HG02981 (cell line): ENCODE results near the gene MACROD1.

Source experiments
- ATAC-seq: cut with Tn5 transposase; IDR thresholded peaks from one replicate; pipeline ENCODE4 v1.9.1; 2021; ENCODE audit warnings: mild to moderate bottlenecking, moderate library complexity; ENCODE audit not compliant: unreplicated experiment

Gene MACROD1

DNA sequence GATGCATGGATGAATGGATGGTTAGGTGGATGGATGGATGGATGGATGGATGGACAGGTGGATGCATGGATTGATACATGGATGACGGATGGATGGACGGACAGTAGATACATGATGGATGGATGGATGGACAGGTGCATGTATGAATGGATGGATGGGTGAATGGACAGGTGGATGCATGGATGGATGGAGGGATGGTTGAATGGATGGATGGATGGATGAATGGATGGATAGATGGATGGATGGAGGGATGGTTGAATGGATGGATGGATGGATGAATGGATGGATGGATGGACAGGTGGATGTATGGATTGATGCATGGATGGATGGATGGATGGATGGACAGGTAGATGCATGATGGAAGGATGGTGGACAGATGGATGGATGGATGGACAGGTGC, 51.7 kb downstream of the MACROD1 start:
- ATAC-seq = no peak

DNA sequence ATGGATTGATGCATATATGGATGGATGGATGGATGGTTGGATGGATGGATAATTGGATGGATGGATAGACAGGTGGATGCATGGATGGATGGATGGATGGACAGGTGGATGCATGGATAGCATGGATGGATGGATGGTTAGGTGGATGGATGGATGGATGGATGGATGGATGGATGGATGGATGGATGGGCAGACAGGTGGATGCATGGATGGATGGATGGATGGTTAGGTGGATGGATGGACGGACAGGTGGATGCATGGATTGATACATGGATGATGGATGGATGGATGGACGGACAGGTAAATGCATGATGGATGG, 52.5 kb downstream of the MACROD1 start:
- ATAC-seq = no peak

DNA sequence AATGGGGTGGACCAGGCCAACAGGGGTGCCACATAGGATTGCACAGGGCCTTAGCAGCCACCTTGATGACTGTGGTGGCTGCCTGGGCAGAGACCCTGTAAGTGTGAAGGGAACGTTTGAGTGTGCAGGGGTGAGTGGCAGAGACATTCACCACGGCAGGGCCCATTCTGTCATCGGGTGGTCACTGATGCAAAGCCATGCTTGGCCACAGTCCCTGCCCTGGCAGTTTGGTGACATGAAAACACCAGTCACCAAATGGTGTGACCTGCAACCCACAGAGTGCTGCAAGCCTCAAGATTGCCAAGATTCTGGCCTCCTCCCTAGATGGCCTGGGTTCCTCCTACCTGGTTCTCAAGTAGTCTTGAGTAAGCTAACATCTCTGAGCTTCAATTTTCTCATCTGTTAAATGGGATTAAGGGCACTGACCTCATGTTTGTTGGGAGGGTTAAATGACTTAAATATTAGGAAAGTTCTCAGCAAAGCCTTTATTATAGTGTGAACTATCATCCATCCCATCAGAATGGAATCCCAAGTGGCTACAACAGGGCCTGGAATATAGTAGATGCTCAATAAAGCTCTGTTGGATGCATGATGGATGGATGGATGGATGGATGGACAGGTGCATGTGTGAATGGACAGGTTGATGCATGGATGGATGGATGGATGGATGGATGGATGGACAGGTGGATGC, 53.0 kb downstream of the MACROD1 start:
- no peak for ATAC-seq

DNA sequence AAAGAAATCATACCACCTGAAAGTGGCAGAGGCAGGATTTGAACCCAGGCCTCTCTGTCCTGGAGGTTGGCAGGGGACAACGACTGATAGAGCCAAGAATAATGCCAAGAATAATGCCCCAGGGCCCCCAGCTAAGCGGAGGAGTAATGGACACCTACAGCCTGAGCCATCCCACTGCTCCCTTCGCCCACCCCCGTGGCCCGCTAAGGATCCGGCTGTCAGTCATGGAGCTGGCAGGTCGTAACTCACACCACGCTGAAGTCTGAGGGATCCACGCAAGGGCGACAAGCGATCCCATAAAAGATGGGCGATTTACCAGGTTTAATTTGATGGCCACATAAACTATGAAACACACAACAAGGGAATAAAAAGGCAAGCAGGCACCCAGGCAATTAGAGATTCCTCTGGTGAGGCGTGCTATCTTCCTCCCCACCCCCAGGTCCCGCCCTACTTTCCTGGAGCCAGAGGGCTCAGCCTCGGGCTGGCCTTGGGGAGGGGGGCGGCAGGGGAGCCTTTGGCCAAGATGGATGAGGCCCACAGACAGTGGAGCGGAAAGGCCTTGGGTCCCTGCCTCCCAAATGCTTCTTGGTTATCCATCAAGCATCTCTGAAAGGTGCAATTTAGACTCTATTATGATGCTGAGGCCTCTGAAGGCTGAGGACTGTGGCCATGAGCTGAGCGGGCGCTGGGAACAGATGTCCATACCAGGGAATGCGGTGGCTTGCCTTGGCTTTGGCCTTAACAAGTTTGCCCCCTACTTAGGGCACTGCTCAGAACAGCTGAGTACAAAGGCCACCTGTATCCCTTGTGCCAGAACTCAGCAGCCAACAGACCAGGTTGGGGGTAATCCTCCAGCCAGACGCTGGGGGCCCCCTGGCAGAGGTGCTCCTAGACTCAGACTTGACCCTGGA, 55.2 kb downstream of the MACROD1 start:
- no peak for ATAC-seq

DNA sequence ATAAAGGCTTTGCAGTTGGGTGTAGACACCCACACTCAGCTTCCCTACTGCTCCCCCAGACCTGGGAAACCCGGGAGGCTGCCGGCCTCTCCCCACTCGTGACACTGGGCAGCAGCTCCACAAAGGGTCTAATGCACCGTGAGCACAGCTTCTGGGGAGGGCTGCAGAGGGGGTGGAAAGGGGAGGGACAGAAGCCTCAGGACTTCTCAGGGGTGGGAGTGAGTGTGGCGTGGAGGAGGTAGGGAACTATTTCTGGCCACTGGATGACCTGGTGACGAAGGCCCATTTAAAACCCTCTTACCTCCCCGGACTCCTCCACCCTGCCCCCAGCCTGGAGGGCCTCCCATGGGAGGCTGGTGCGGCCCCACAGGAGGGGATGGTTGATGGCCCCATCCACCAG, 56.6 kb downstream of the MACROD1 start:
- no peak for ATAC-seq

DNA sequence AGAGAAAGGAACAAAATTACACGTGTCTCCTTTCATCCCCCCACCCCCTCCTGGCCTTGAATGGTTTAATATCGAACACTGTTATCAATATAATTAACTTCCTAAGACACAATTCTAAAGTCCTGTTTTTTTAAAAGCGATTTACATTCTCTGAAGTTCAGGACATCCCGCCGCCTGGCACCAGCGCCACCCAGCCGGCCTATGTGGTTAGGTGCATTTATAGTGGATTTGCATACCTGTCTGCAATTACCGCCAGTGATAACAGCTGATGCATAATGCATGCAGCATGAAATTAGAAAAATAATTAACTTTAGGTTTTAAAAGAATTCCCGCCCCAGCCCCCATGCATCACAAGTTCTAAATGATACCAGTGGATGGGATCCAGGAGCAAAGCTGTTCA, 58.6 kb downstream of the MACROD1 start:
- no peak for ATAC-seq

DNA sequence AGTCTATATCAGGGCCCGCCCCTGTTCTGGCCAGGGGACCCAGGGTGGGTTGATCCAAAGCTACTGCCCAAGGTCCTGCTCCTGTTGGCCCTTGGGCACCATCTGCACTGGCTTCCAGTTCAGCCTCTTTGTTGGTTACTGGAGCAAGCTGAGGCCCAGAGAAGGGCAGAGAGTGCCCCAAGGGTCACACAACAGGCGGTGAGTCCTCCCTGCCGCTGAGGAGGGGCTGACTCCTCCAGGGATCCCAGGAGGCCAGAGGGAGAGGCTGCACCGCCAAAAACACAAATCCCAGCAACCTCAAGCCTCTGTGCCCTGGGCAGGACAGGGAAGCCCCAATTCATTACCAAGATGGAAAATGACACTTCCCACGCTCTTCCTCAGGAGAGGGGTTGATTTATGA, 61.3 kb downstream of the MACROD1 start:
- no peak for ATAC-seq

DNA sequence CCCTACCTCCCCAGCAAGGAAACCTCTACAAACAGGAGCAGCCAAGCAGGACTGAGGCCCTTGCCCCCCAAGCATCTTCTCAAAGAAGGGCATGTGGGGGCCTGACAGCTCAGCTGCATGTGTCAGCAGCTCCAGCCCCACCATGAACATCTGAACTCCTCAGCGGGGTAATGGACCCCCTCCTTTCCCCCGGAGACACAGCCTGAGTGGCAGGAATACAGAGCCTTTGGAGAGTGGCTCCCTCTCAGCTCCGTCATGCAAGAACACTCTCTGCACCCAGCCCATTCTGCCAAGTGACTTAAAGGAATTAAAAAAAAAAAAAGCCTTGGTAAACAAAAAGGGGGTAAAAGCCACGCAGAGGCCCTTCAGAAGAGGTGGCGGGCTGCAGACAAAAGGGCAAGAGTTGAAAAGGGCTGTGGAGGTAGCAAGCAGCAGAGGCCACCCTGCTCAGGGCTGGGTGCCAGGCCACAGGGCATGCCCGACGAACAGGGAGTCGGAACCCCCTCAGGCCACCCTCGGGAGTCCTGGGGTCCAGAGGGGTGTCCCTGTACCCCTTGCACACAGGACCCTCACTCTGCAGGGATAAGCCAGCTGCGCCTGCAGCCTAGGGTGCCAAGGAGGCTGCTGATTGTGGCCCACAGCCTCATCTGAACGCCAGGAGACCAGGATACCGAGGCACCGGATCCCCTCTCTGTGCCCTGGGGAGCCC, 62.5 kb downstream of the MACROD1 start:
- ATAC-seq = no peak

DNA sequence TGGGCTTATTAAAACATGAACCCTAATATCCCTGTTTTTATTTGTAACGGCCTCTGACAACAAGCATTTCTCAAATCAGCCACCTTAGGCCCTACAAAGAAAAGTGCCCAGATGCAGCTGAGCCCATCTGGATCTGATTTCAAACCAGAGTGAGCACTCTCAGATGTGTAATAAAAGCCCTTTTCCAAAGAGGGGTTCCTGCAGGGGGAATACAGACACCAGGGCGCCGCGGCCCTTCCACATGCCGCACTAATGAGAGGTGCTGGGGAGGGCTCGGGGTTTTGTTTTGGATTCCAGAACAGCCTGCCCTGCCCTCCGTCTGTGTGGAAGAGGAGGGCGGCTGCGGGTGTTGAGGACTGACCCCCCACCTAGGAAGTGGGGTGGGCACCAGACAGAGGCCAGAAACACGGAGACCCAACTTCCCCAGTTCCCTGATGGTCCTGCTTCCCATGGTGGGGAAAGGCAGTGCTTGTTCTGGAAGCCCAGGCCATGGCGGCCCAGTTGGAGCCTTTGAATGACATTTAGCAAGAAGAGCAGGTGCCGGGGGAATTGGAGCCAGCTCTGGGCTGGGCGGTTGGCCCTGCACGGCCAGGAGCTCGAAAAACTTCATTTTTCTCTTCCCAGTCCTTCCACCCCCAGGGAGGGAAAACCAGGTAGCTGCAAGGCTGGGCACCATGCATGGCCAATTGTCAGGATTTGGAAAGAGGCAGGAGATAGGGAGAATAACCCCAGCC, 63.7 kb downstream of the MACROD1 start:
- ATAC-seq = no peak

DNA sequence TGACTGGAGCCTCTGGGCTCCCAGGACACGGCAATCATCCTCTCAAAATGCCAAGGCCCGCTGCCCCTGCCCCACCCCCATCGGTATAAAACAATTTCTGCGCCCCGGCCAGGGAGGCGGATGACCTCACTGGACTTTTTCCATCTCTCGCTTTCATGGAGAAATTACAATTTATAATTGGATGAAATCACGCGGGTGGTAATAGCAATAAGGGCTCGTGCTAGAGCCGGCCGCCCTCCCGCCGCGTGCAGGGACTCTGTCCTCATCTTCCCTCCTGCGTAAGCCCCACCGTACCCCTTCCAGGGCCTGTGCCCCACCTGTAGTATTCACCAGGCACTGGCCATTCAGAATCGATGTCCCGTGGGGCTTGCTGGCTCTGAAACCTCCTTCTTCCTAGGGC, 64.5 kb downstream of the MACROD1 start:
- no peak for ATAC-seq

DNA sequence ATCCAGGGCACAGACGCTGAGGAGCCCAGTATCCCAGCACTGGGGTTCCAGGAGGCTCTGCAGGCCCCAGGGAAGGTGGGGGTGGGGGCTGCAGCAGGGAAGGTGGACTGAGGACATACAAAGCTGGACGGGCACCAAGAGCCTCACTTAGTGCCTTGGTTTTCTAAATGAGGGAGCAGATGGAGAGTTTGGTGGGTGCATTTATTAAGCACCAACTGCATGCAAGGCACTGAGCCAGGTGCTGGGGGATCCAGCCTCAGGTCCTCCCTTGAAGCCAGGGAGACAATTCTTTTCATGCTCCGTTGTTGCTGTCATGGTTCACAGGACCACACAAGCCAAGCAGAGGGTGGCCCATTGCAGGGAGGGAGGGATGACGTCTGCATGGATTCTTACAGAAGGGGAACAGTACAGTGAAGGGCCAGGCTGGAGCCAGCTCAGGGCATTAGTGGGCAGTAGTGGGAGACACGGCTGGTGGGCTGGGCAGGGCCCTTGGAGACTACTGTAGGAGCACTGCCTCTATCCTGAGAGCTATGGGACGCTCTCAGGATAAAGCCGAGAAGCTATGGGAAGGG, 65.0 kb downstream of the MACROD1 start:
- no peak for ATAC-seq

DNA sequence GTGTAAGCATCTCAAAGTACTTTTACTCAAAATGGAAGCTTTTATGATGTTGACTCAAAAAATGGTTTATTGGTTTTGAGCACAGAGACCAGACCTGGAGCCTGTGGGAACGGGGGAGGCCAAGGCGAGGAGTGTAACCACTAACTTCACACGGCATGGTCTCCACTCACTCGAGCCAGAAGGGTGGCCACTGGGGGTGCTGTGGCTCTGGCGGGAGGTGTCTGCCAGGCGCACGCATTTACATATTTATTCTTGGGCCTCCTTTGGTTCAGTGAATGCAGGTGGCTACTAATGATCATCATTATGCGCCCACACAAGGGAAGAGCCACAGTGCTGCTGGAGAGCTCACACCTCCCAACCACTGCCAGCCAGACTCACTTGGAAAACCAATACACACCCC, 65.6 kb downstream of the MACROD1 start:
- no peak for ATAC-seq

DNA sequence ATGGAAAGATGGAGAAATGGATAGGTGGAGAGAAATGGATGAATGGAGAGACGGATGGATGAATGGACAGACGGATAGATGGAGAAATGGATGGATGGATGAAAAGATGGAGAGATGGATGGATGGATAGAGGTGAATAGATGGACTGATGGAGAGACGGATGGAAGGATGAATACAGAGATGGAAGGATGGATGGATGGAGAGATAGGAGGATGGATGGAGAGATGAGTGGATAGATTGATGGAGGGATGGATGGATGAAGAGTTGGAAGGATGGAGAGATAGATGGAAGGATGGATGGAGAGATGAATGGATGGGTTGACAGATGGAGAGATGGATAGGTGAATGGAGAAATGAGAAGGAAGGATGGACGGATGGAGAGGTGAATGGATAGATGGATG, 66.5 kb downstream of the MACROD1 start:
- ATAC-seq = no peak

DNA sequence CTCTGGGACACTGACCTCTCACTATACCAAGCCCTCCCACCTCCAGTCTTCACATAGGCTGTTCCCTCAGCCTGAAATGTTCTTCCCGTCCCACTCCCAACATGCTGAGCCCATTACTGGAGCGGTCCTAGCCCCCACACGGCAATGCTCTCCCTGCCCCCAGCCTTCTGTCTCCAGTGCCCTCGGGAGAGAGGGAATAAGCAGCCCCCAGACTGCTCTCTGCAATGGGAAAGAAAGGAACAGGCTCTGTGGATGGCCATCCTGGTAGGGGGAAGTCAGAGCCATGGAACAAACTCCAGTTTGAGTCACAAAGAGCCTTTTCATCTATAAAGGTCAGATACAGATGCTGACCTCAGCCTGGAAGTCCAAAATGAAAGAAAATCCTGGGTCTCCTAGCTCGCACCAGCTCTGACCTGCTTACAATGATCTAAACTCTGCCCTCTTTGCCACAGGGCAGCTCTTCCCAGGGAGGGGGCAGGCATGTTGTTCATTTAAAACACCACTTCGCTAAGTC, 67.5 kb downstream of the MACROD1 start:
- ATAC-seq = no peak

DNA sequence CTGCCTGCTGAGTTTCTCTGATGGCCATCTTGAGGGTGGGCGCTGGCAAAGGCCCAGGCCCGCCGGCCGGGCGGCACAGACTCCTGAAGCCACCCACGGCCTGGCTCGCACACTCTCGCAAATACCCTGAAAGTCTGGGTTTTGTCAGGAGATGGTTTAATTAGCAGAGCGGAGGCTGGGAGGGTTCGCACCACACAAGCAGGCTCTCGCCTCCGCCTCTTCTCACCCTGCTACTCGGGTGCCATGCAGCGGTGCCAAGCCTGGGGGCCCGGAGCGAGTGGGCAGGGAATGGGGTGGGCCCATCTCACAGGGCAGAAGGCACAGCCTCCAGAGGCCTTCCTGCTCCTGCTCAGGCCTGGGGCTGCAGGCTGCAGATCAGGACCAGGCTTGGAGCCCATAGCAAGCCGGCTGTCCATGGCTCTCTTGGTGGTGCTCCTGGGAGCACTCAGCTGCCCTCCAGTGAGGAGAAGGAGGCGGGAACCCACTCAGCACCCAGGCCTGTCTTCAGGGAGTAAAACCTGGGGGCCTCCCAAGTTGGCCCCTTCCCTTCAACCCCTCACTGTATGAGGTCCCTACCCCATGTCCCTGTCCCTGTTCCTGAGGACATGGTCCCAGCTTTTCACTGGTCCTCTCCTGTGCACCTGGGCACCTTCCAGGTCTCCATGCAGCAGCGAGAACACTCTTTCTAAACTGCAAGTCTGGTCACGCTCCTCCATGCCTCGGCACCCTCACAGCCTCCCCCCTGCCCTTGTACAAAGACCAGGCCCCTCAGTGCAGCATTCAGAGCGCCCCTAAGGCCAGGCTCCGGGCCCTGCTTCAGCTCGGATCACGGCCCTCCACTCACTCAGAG, 68.2 kb downstream of the MACROD1 start:
- no peak for ATAC-seq

DNA sequence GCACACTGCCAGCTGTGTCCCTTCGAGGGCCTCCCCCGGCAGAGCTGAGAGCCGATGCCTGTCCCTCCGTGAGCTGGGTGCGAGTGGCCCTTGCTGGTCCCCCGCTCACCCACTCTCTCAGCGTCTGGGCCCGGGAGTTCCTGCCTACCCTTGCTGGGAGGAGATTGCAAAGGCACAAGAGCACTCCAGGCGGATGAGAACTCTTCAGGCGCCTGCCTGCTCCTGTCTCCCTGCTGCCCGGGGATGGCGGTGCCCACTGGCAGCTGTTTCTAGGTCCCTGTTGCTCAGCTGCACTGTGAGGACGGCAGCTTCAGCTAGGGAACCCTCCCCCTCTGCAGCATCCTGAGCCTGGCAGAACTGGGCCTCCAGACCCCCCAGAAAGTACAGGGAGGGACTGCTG, 69.1 kb downstream of the MACROD1 start:
- no peak for ATAC-seq

DNA sequence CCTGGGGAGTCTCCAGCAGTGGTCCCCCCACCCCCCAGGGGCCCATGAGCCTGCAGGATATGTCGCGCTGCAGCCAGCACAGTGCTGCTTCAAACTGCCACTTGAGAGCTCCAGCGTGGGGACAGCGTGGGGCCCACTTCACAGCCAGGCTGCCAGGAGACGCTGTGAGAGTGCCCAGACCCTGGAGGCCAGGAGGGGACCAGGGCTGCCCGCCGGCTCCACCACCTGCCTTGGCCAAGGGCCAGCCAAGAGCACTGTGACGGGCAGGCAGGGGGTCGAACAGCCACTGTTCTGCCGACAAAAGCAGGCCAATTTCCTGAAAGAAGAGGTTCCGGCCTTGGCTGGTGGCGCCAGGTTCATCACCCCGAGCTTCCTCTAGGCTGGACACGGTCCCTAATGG, 70.0 kb downstream of the MACROD1 start:
- no peak for ATAC-seq

DNA sequence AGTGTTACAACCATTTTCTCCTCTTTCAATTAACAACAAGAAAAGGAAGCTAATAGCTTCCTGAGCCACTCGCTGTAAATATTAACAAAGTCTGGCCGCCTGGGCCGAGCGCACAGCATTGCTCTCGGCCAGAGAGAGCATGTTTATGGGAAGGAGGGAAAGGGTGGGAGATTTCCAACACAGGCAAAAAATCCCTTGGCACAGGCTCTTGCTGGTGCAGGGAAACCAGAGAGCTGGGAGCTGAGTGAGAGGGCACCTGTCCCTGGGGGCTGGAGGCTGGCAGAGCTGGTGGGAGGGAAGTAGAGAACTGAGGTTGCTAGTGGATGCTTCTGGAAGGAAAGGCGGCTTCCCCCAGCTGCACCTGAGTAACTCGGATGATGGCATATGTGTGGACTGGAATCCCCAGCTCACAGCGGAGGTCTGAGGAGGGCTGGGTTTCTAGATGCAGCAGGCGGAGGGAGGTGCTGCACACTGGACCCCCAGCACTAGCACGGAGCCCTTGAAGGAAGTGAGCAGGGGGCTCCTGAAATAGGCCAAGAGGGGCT, 70.6 kb downstream of the MACROD1 start:
- no peak for ATAC-seq

DNA sequence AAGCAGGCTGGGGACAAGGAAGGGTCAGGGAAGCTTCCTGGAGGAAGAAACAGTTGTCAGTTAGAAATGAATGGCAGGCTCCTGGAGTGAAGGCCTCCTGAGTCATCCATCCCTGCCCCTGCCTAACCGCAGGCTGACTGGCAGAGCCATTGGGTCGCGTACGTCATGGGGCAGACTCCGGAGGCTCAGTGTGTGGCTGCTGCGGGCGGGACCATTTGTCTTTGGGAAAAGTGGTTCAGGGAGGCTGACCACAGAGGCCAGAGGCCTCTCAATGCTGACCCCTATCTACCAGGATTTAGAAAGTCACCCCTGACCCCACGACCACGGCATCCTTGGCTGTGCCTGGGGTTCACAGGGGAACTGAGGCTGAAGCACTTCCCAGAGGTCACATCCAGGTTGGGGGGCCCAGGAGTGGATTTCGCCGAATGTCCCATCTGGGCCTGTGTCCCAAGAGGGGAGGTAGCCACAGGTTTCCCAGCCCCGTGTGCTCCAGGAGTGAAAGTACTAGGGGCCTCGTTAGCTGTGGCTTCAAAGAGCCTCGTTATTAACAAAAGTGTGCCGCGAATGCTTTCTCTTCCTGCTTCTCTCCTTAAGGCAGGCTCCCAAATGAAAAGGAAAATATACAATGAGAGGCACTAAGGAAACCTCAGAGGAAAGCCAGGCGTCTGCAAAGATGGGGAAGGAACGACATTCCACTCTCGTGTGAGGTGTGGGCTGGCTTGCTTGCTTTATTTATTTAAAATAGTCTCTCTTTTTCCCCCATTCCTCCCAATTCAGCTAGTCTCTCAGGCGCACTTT, 71.3 kb downstream of the MACROD1 start:
- ATAC-seq = no peak
